GM19467 (cell line): ENCODE data around the gene PTGER4.
"Not testable (repeated sequence)": the region's sequence is repeated elsewhere in the genome, so short reads cannot be mapped to it uniquely, and the experiment has no call there.

Experiments
- ATAC-seq: cut with Tn5 transposase; IDR thresholded peaks from one replicate; pipeline ENCODE4 v1.9.1; 2021; ENCODE audit warnings: mild to moderate bottlenecking, moderate library complexity; ENCODE audit not compliant: unreplicated experiment

Gene PTGER4

DNA sequence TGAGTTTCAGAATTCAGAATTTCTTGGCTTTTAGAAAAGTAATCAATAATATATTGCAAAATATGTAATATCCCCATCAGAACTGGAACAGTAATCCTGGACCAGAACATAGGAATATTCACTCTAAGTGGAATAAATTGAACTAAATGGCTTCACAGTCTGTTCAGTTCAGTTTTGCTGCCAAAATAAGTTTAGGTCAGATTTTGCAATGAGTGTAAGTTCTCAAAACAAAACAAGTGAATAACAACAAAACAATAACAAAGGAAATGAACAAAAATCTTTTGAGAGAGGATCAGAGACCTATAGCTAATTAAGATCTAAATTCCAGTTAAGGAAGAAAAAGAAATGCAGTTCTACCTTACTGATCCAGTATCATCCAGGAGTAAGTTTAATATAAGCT lies 9.3 kb downstream of the PTGER4 start:
- ATAC-seq, result no peak

GRCh38 chr5:40689438-40689837 lies 9.7 kb downstream of the PTGER4 start:
- ATAC-seq, result no peak

- ATAC-seq, result no peak
These were observed 10.6 kb downstream of the PTGER4 start for GRCh38 chr5:40690267-40690666.

GRCh38 chr5:40691894-40692293 lies 12.2 kb downstream of the PTGER4 start:
- ATAC-seq, result no peak

DNA sequence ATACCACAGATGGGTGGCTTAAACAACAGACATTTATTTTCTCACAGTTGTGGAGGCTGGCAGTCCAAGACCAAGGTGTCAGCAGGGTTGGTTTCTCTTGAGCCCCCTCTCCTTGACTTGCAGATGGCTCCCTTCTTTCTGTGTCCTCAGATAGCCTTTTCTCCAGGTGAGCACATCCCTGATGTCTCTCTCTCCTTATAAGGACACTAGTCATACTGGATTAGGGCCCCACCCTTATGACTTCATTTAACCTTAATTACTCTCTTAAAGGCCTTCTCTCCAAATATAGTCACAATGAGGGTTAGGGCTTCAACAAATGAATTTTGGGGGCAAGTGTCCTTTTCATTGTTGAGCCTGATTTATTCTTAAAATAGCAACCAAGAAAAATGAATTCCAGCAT lies 14.7 kb downstream of the PTGER4 start:
- ATAC-seq, result no peak

GRCh38 chr5:40700116-40700782 lies 20.5 kb downstream of the PTGER4 start:
- no peak for ATAC-seq

GRCh38 chr5:40702027-40702426 lies 22.3 kb downstream of the PTGER4 start:
- not testable (repeated sequence) for ATAC-seq

DNA sequence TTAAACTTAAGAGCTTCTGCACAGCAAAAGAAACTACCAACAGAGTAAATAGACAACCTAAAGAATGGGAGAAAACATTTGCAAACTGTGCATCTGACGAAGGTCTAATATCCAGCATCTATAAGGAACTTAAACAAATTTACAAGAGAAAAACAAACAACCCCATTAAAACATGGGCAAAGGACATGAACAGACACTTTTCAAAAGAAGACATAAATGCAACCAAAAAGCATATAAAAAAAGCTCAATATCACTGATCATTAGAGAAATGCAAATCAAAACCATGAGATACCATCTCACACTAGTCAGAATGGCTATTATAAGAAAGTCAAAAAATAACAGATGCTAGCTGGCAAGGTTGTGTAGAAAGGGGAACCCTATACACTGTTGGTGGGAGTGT lies 25.8 kb downstream of the PTGER4 start:
- not testable (repeated sequence) for ATAC-seq

- not testable (repeated sequence) for ATAC-seq
These were observed 30.9 kb downstream of the PTGER4 start for GRCh38 chr5:40710575-40710974.

DNA sequence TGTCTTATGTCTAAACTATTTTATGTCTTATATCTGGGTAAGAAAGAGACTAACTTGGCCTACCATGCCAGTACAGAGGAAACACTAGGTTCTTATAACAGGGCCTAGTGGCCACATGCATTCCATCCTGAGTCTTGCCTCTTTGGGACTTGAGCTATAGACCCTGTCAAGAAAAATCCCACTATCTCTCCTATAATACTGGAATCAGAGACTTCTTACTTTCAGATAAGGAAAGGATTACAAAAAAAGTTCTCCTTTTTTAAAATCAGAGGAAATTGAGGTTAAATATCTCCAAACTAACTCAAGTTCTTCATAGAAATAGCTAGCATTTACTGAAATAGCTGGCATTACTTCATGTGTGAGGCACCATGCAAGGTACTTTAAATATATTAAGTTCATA lies 34.3 kb downstream of the PTGER4 start:
- no peak for ATAC-seq

- ATAC-seq, result no peak
These were observed 36.3 kb downstream of the PTGER4 start for GRCh38 chr5:40716000-40716399.

GRCh38 chr5:40716590-40716989 lies 36.9 kb downstream of the PTGER4 start:
- ATAC-seq, result no peak

GRCh38 chr5:40717281-40717680 lies 37.6 kb downstream of the PTGER4 start:
- ATAC-seq, result no peak

DNA sequence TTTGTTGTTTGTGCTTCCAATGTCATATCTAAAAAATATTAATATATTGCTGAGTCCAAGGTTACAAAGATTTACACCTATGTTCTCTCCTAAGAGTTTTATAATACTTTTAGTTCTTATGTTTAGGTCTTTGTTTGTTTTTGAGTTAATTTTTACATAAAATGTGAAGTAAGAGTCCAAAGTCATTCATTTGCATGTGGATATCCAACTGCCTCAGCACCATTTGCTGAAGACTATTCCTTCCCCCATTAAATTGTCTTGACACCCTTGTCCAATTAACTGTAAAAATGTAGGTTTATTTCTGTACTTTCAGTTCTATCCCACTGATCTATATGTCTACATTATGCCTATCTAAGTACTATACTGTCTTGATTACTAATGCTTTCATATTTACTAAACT lies 40.4 kb downstream of the PTGER4 start:
- no peak for ATAC-seq

DNA sequence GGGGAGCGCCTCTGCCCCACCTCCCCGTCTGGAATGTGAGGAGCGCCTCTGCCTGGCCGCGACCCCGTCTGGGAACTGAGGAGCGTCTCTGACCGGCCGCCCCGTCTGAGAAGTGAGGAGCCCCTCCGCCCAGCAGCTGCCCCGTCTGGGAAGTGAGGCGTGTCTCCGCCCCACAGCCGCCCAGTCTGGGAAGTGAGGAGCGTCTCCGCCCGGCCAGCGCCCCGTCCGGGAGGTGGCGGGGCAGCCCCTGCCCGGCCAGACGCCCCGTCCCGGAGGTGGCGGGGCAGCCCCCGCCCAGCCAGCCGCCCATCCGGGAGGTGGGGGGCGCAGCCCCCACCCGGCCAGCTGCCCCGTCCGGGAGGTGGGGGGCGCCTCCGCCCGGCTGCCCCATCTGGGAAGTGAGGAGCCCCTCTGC lies 42.8 kb downstream of the PTGER4 start:
- ATAC-seq, result not testable (repeated sequence)

GRCh38 chr5:40733434-40733833 lies 53.7 kb downstream of the PTGER4 start:
- no peak for ATAC-seq

DNA sequence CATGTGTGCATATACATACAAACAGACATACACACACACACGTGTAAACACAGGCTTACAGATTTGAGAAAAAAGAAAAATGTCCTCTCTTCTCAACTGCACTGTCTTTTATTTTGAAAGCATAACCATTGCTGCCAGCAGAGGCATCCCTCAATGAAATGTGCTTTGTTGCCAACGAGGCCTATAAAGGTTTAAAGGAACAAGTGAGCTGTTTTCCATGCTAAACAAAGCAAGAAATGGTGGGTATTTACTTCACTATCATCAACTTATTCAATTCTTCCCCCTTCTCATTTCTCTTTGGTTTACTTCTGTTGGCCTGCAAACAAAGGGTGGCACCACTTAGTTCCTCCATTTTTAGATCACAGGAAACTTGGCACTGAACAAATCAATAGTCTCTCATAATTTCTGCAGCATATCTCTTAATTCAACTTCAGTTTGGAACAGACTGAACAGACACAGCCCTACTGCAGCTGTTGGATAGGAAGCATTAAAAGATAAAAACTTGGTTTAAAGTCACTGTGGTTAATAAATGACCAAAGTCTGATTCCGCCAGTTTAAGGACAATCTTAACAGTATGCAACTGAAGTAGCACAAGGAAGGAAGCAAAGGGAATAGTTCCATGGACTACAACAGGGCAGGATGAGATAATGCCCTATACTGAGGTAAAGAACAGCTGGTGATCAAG lies 54.3 kb downstream of the PTGER4 start:
- ATAC-seq, result no peak

GRCh38 chr5:40734986-40735385 lies 55.3 kb downstream of the PTGER4 start:
- ATAC-seq, result no peak

- no peak for ATAC-seq
These were observed 55.9 kb downstream of the PTGER4 start for GRCh38 chr5:40735609-40736008.

DNA sequence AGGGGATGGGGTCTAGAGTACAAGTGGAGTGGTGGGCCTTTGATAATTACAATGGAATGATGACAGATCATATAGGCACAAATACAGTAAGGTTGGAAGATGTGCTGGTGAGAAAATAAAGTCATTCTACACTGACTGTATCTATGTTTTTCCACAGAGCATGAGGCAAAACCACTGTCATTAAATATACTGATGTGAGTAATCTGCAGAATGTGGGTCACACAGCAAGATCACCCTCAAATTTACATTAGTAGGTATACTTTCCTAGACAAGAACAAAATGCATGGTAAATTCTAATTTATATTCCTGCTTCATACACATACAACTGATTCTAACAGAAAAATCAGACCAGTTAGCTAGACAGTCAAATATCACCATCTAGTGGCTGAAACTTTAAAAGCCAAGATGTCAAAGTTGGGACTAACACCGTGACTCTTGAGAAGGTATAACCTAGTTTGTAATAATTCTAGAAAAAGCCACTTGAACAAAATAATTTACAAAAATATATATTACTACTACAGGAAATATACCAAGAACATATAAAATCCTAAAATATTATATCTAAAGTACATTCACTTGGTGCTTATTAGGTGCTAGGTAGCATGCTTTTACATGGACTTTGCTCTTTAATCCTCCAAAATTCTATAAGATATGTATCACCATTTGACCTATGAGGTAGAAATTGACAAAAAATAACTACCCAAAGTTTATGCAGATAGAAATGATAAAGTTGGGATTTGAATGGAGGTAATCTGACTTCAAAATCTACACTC lies 56.6 kb downstream of the PTGER4 start:
- peak; percentile 67 for ATAC-seq

GRCh38 chr5:40738502-40738901 lies 58.8 kb downstream of the PTGER4 start:
- ATAC-seq, result no peak
